Chondrocyte (in vitro differentiated cells): ENCODE measurements around the gene IGF2BP1. TPM values are rescaled to one million over a fixed set of nuclear protein-coding genes. Genes with fewer than 3 reads are reported as not detected.

Source experiments
- DNase-seq: peaks from one replicate; pipeline ENCODE4 v3.0.0; 2021; ENCODE audit warnings: mixed read lengths, low spot score
- H3K27ac Mint-ChIP-seq: one replicate; pipeline ENCODE4 v1.8.0; 2021; ENCODE audit warnings: mild to moderate bottlenecking, moderate library complexity, mixed read lengths; ENCODE audit not compliant: unreplicated experiment
- H3K27me3 Mint-ChIP-seq: 2 replicates; pipeline ENCODE4 v1.8.0; 2021; ENCODE audit warnings: low read depth, mixed read lengths
- H3K36me3 Mint-ChIP-seq: 2 replicates; pipeline ENCODE4 v1.8.0; 2021; ENCODE audit warnings: low read depth, mixed read lengths
- H3K4me1 Mint-ChIP-seq: 2 replicates; pipeline ENCODE4 v1.8.0; 2021; ENCODE audit warnings: low read depth, mild to moderate bottlenecking, mixed read lengths
- H3K4me3 Mint-ChIP-seq: one replicate; pipeline ENCODE4 v1.8.0; 2021; ENCODE audit warnings: mild to moderate bottlenecking, moderate library complexity, mixed read lengths; ENCODE audit not compliant: unreplicated experiment
- H3K9me3 Mint-ChIP-seq: 2 replicates; pipeline ENCODE4 v1.8.0; 2021; ENCODE audit warnings: low read depth, mixed read lengths
- total RNA-seq: library from RNA; stranded (reverse); gene quantifications from 3 replicates; pipeline ENCODE4 v1.2.1, GENCODE V29; 2021
- TF ChIP-seq, protein P1 (sequence below): fragments of 200-600 bp; sonication (generic); IDR thresholded peaks from 2 replicates; pipeline ENCODE4 v1.5.0; 2021; ENCODE audit warnings: antibody characterized with exemption, mild to moderate bottlenecking, moderate library complexity

The IGF2BP1 gene
- total RNA-seq, 1 donor from 2014 or later: 60.0 TPM

DNA sequence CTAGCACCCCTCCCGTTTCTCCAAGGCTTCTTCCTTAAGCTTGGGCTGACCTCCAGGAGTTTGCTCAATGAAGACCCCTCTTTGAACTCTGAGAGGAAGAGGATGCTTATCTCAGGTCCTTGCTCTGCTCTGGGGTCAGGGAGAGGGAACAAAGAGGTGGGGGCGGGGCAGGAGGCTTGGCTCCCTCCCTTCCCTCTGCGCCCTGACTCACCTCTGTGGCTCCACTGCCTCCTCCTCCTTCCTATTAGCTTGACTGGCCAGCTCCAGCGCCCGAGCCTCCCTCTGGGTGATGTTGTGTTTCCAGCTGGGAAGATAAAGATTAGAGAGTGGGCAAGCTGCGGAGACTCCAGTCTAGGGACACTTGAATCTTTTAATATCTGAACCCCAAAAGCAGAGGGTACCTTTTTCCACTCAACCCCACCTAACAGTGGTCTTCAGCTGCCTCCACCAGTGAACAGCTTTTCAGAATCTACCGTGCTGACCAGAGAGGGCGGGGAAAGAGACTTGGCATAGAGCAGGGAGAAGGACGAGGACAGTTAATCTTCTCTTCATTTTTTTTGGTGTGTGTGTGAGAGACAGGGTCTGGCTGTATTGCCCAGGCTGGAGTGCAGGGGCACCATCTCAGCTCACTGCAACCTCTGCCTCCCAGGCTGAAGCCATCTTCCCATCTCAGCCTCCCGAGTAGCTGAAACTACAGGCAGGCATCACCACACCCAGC, 35.5 kb upstream of the IGF2BP1 start:
- DNase-seq: no peak
- Mint-ChIP-seq H3K36me3 (no peaks in the 10 kb centered on the region), H3K27ac (peak overlapping the region; percentile 27), H3K4me1 (peaks cover 15% of the 10 kb centered on the region), H3K4me3 (no peak overlapping the region), H3K27me3 (no peaks in the 10 kb centered on the region), H3K9me3 (no peaks in the 10 kb centered on the region)
- TF ChIP-seq, protein P1, sequence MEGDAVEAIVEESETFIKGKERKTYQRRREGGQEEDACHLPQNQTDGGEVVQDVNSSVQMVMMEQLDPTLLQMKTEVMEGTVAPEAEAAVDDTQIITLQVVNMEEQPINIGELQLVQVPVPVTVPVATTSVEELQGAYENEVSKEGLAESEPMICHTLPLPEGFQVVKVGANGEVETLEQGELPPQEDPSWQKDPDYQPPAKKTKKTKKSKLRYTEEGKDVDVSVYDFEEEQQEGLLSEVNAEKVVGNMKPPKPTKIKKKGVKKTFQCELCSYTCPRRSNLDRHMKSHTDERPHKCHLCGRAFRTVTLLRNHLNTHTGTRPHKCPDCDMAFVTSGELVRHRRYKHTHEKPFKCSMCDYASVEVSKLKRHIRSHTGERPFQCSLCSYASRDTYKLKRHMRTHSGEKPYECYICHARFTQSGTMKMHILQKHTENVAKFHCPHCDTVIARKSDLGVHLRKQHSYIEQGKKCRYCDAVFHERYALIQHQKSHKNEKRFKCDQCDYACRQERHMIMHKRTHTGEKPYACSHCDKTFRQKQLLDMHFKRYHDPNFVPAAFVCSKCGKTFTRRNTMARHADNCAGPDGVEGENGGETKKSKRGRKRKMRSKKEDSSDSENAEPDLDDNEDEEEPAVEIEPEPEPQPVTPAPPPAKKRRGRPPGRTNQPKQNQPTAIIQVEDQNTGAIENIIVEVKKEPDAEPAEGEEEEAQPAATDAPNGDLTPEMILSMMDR: no peak

GRCh38 chr17:48970224-48970623, 27.0 kb upstream of the IGF2BP1 start:
- Mint-ChIP-seq H3K9me3 (no peaks in the 10 kb centered on the region), H3K4me3 (no peak overlapping the region), H3K27me3 (no peaks in the 10 kb centered on the region), H3K27ac (no peak overlapping the region), H3K4me1 (peaks cover 43% of the 10 kb centered on the region), H3K36me3 (no peaks in the 10 kb centered on the region)
- DNase-seq: peak; percentile 65
- TF ChIP-seq, protein P1: no peak

GRCh38 chr17:48970865-48971687, 26.1 kb upstream of the IGF2BP1 start:
- peaks cover 43% of the 10 kb centered on the region for H3K4me1 Mint-ChIP-seq
- H3K4me3 Mint-ChIP-seq: no peak overlapping the region
- no peaks in the 10 kb centered on the region for H3K9me3 Mint-ChIP-seq
- no peaks in the 10 kb centered on the region for H3K27me3 Mint-ChIP-seq
- TF ChIP-seq, protein P1: no peak
- H3K36me3 Mint-ChIP-seq: no peaks in the 10 kb centered on the region
- DNase-seq: peak; percentile 51
- H3K27ac Mint-ChIP-seq: peak overlapping the region; percentile 92

- TF ChIP-seq, protein P1: no peak
- peak overlapping the region; percentile 10 for H3K4me3 Mint-ChIP-seq
Measured at GRCh38 chr17:48972749-48973097, 24.5 kb upstream of the IGF2BP1 start.

GRCh38 chr17:48973806-48974205, 23.4 kb upstream of the IGF2BP1 start:
- Mint-ChIP-seq H3K27me3 (no peaks in the 10 kb centered on the region), H3K9me3 (no peaks in the 10 kb centered on the region), H3K36me3 (no peaks in the 10 kb centered on the region), H3K4me1 (peaks cover 43% of the 10 kb centered on the region), H3K4me3 (no peak overlapping the region), H3K27ac (peak overlapping the region; percentile 92)
- DNase-seq: peak; percentile 10
- TF ChIP-seq, protein P1: no peak

More at GRCh38 chr17:48972749-48973097, 24.5 kb upstream of the IGF2BP1 start:
- Mint-ChIP-seq H3K36me3 (no peaks in the 10 kb centered on the region), H3K9me3 (no peaks in the 10 kb centered on the region), H3K27ac (peak overlapping the region; percentile 92), H3K27me3 (no peaks in the 10 kb centered on the region), H3K4me1 (peaks cover 43% of the 10 kb centered on the region)
- peak; percentile 21 for DNase-seq
